ENCODE measurements around the gene GSTM4. TPM values are rescaled to one million over a fixed set of nuclear protein-coding genes. Genes with fewer than 3 reads are reported as not detected.

The GSTM4 gene
- total RNA-seq, 4 donors from 2014 or later = 16.3 to 47.0 (median 35.2) TPM

DNA sequence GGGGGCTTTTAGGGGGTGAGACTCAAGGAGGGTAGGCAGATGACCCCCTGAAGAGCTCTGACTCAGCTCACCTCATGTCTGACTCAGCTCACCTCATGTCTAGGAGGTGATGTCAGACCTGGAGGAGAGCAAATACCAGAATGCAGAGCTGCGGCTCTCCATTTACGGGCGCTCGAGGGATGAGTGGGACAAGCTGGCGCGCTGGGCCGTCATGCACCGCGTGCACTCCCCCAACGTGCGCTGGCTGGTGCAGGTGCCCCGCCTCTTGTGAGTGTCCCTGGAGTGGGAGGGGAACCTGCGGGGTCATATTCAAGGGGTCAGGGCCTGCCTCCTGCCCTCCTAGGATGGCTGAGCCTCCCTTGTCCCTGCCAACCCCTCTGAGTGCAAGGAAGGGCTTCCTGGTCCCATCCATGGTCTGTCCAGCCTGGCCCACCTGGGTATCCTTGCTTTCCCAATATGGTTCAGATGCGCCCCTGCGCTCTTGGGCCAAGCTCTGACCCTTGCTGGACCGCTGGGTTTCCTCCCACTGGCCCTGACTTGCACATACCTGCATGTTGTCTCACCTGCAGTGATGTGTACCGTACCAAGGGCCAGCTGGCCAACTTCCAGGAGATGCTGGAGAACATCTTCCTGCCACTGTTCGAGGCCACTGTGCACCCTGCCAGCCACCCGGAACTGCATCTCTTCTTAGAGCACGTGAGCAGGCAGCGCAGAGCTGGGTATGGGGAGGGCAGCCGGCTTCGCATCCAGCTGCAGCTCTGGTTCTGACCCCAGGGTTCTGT, 27.2 kb upstream of the GSTM4 start:
- no peak overlapping the region for H3K4me3 ChIP-seq
- no peaks in the 10 kb centered on the region for H3K27me3 ChIP-seq
- 86 to 91% methylated on average over 21 of the region's 23 CpGs for WGBS, 2 donors
- no peaks in the 10 kb centered on the region for H3K9me3 ChIP-seq
- H3K4me1 ChIP-seq = peaks cover 0 to 36% (median 11%) of the 10 kb centered on the region in 4 donors
- no peak overlapping the region for H3K27ac ChIP-seq
- DNase-seq (ENCODE audit: low spot score in 2 of 2) = peak in 1 of 2 donors; percentile 4
- TF ChIP-seq EP300 (IDR thresholded peaks at IDR 0.05) (no peak), POLR2A (IDR thresholded peaks at IDR 0.05) (no peak)
- TF ChIP-seq, protein P1, sequence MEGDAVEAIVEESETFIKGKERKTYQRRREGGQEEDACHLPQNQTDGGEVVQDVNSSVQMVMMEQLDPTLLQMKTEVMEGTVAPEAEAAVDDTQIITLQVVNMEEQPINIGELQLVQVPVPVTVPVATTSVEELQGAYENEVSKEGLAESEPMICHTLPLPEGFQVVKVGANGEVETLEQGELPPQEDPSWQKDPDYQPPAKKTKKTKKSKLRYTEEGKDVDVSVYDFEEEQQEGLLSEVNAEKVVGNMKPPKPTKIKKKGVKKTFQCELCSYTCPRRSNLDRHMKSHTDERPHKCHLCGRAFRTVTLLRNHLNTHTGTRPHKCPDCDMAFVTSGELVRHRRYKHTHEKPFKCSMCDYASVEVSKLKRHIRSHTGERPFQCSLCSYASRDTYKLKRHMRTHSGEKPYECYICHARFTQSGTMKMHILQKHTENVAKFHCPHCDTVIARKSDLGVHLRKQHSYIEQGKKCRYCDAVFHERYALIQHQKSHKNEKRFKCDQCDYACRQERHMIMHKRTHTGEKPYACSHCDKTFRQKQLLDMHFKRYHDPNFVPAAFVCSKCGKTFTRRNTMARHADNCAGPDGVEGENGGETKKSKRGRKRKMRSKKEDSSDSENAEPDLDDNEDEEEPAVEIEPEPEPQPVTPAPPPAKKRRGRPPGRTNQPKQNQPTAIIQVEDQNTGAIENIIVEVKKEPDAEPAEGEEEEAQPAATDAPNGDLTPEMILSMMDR (IDR thresholded peaks at IDR 0.05) = no peak
- peaks cover 0 to 71% (median 15%) of the 10 kb centered on the region in 3 donors for H3K36me3 ChIP-seq

DNA sequence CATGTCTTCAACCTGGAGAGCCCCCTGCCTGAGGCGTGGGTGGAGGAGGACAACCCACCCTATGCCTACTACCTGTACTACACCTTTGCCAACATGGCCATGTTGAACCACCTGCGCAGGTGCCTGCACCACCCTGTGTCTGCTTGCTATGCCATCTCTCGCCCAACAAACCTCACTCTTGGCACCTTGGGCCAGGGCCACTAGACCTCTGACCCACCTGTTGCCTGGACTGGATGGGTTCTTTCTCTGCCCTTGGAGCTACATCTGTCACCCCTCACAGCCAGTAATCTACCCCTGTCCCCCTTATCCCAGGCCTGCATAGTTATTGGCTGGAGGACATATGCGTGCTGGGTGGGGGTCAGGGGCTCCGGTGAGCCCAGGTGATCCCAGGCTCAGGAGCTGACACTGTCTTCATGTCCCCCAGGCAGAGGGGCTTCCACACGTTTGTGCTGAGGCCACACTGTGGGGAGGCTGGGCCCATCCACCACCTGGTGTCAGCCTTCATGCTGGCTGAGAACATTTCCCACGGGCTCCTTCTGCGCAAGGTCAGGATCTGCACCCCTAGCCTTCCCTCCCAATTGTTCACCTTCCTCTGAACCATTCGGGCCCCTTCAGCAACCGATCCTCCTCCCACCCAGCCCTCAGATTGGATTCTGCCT, 26.4 kb upstream of the GSTM4 start:
- peaks cover 0 to 28% (median 4%) of the 10 kb centered on the region in 4 donors for H3K4me1 ChIP-seq
- H3K27ac ChIP-seq = no peak overlapping the region
- WGBS, 2 donors = 85 to 97% methylated on average over 8 of the region's 10 CpGs
- no peaks in the 10 kb centered on the region for H3K27me3 ChIP-seq
- H3K36me3 ChIP-seq = peaks cover 0 to 71% (median 15%) of the 10 kb centered on the region in 3 donors
- H3K4me3 ChIP-seq = no peak overlapping the region
- H3K9me3 ChIP-seq = no peaks in the 10 kb centered on the region
- TF ChIP-seq, protein P1 (IDR thresholded peaks at IDR 0.05) = no peak
- TF ChIP-seq EP300 (IDR thresholded peaks at IDR 0.05) (no peak), POLR2A (IDR thresholded peaks at IDR 0.05) (no peak)
- DNase-seq (ENCODE audit: low spot score in 2 of 2) = peak in 1 of 2 donors; percentile 3

DNA sequence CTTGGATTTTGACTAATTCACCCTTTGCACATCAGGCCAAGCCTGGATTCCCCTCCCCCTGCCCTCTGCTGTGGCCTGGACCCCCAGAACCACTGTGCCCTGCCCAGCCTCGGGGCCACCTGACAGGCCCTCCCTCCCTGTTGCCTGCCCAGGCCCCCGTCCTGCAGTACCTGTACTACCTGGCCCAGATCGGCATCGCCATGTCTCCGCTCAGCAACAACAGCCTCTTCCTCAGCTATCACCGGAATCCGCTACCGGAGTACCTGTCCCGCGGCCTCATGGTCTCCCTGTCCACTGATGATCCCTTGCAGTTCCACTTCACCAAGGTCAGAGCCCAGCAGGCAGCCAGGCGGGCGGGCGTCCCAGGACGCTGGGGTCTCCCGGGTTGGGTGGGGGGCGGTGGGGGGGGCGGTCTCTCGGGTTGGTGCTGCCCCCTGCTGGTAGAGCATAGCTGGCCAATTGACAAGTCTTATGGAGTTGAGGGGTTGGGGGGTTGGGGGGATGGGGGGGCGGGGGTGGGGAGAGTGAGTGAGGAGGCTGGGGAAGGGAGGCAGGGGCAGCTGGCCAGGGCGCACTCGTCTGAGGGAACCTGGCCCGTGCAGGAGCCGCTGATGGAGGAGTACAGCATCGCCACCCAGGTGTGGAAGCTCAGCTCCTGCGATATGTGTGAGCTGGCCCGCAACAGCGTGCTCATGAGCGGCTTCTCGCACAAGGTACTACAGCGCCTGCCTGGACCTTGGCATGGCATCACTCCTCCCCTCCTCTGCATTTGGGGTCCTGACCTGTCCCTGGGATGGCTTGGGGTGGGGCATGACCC, 25.6 kb upstream of the GSTM4 start:
- Histone ChIP-seq H3K4me1 (peaks cover 0 to 20% (median 0%) of the 10 kb centered on the region in 4 donors), H3K27ac (no peak overlapping the region), H3K36me3 (peaks cover 0 to 70% (median 15%) of the 10 kb centered on the region in 3 donors), H3K4me3 (no peak overlapping the region), H3K9me3 (no peaks in the 10 kb centered on the region), H3K27me3 (no peaks in the 10 kb centered on the region)
- TF ChIP-seq EP300 (IDR thresholded peaks at IDR 0.05) (no peak), POLR2A (IDR thresholded peaks at IDR 0.05) (no peak)
- TF ChIP-seq, protein P1 (IDR thresholded peaks at IDR 0.05) = peak in 3 of 5 experiments; percentile 41 to 63 (median 48)
- DNase-seq (ENCODE audit: low spot score in 2 of 2) = peak in 1 of 2 donors; percentile 21
- 72 to 82% methylated on average over 26 to 28 of the region's 30 CpGs for WGBS, 2 donors

- Histone ChIP-seq H3K27ac (no peak overlapping the region), H3K36me3 (peaks cover 0 to 63% (median 15%) of the 10 kb centered on the region in 3 donors), H3K9me3 (no peaks in the 10 kb centered on the region), H3K4me3 (no peak overlapping the region), H3K4me1 (peaks cover 0 to 16% (median 3%) of the 10 kb centered on the region in 4 donors), H3K27me3 (no peaks in the 10 kb centered on the region)
- WGBS, 2 donors = 95 to 97% methylated on average over 10 to 13 of the region's 14 CpGs
- TF ChIP-seq EP300 (IDR thresholded peaks at IDR 0.05) (no peak), POLR2A (IDR thresholded peaks at IDR 0.05) (no peak)
- TF ChIP-seq, protein P1 (IDR thresholded peaks at IDR 0.05) = no peak
- peak in 1 of 2 donors; percentile 2 for DNase-seq (ENCODE audit: low spot score in 2 of 2)
Measured at GRCh38 chr1:109630898-109631512, 24.9 kb upstream of the GSTM4 start.

Measured in tibial nerve (tissue), 4 donors.